Measurements from ENCODE around the gene ZGPAT. TPM values are rescaled to one million over a fixed set of nuclear protein-coding genes. Genes with fewer than 3 reads are reported as not detected.

ZGPAT gene
- total RNA-seq, 1 donor from 2014 or later: 34.6 TPM

- Mint-ChIP-seq H3K36me3 (no peaks in the 10 kb centered on the region), H3K27ac (no peak overlapping the region), H3K4me3 (no peak overlapping the region), H3K27me3 (ENCODE audit: low read depth) (no peaks in the 10 kb centered on the region), H3K9me3 (no peaks in the 10 kb centered on the region), H3K4me1 (no peaks in the 10 kb centered on the region)
- no peak for DNase-seq (ENCODE audit: low spot score in 2 of 2, unreplicated experiment in 2 of 2)
- no peak for TF ChIP-seq CTCF (IDR thresholded peaks at IDR 0.05; ENCODE audit: unreplicated experiment)
Observed at GRCh38 chr20:63686094-63686491, 21.7 kb upstream of the ZGPAT start.

GRCh38 chr20:63686492-63687321, 21.1 kb upstream of the ZGPAT start:
- DNase-seq (ENCODE audit: low spot score in 2 of 2, unreplicated experiment in 2 of 2): no peak
- Mint-ChIP-seq H3K4me1 (no peaks in the 10 kb centered on the region), H3K4me3 (no peak overlapping the region), H3K36me3 (no peaks in the 10 kb centered on the region), H3K9me3 (no peaks in the 10 kb centered on the region), H3K27me3 (ENCODE audit: low read depth) (no peaks in the 10 kb centered on the region), H3K27ac (no peak overlapping the region)
- no peak for TF ChIP-seq CTCF (IDR thresholded peaks at IDR 0.05; ENCODE audit: unreplicated experiment)

- DNase-seq (ENCODE audit: low spot score in 2 of 2, unreplicated experiment in 2 of 2): no peak
- Mint-ChIP-seq H3K27me3 (ENCODE audit: low read depth) (no peaks in the 10 kb centered on the region), H3K36me3 (peaks cover 3% of the 10 kb centered on the region), H3K4me3 (no peak overlapping the region), H3K27ac (no peak overlapping the region), H3K4me1 (no peaks in the 10 kb centered on the region), H3K9me3 (no peaks in the 10 kb centered on the region)
- no peak for TF ChIP-seq CTCF (IDR thresholded peaks at IDR 0.05; ENCODE audit: unreplicated experiment)
Observed at GRCh38 chr20:63687419-63688178, 20.2 kb upstream of the ZGPAT start.

- TF ChIP-seq CTCF (IDR thresholded peaks at IDR 0.05; ENCODE audit: unreplicated experiment): no peak
- no peaks in the 10 kb centered on the region for H3K4me1 Mint-ChIP-seq
- H3K27ac Mint-ChIP-seq: no peak overlapping the region
- H3K9me3 Mint-ChIP-seq: no peaks in the 10 kb centered on the region
- H3K27me3 Mint-ChIP-seq (ENCODE audit: low read depth): no peaks in the 10 kb centered on the region
- peaks cover 4% of the 10 kb centered on the region for H3K36me3 Mint-ChIP-seq
- DNase-seq (ENCODE audit: low spot score in 2 of 2, unreplicated experiment in 2 of 2): no peak
- no peak overlapping the region for H3K4me3 Mint-ChIP-seq
Observed at GRCh38 chr20:63688228-63689045, 19.4 kb upstream of the ZGPAT start.

Data from mesothelial cell of epicardium (in vitro differentiated cells).